ENCODE measurements around the gene C19orf73.
A peak's percentile ranks its signal among the peaks of the same experiment; 100 is the strongest.
"Not testable (repeated sequence)": the region's sequence is repeated elsewhere in the genome, so short reads cannot be mapped to it uniquely, and the experiment has no call there.

Gene C19orf73

GRCh38 chr19:49152119-49152550, 33.2 kb upstream of the C19orf73 start:
- Mint-ChIP-seq H3K36me3 (peaks cover 5% of the 10 kb centered on the region), H3K4me3 (no peak overlapping the region), H3K27ac (no peak overlapping the region), H3K27me3 (peaks cover 43% of the 10 kb centered on the region), H3K9me3 (peaks cover 11% of the 10 kb centered on the region), H3K4me1 (peaks cover 12% of the 10 kb centered on the region)
- ATAC-seq (ENCODE audit: low read depth) (peak; percentile 9), DNase-seq (ENCODE audit: low spot score in 2 of 2) (no peak)

- peaks cover 12% of the 10 kb centered on the region for H3K4me1 Mint-ChIP-seq
- H3K27me3 Mint-ChIP-seq, result peaks cover 46% of the 10 kb centered on the region
- peaks cover 5% of the 10 kb centered on the region for H3K36me3 Mint-ChIP-seq
- DNase-seq (ENCODE audit: low spot score in 2 of 2) (peak; percentile 46 to 65), ATAC-seq (ENCODE audit: low read depth) (peak; percentile 59)
- H3K9me3 Mint-ChIP-seq, result peaks cover 11% of the 10 kb centered on the region
- no peak overlapping the region for H3K27ac Mint-ChIP-seq
- peak overlapping the region; percentile 65 for H3K4me3 Mint-ChIP-seq
Measured at GRCh38 chr19:49151267-49152118, 32.5 kb upstream of the C19orf73 start.

- H3K36me3 Mint-ChIP-seq, result peaks cover 5% of the 10 kb centered on the region
- ATAC-seq (ENCODE audit: low read depth) (no peak), DNase-seq (ENCODE audit: low spot score in 2 of 2) (no peak)
- peaks cover 12% of the 10 kb centered on the region for H3K4me1 Mint-ChIP-seq
- no peak overlapping the region for H3K27ac Mint-ChIP-seq
- H3K27me3 Mint-ChIP-seq, result peaks cover 45% of the 10 kb centered on the region
- H3K9me3 Mint-ChIP-seq, result peaks cover 11% of the 10 kb centered on the region
- peak overlapping the region; percentile 82 for H3K4me3 Mint-ChIP-seq
Measured at GRCh38 chr19:49150944-49151243, 32.0 kb upstream of the C19orf73 start.

GRCh38 chr19:49150106-49150943, 31.4 kb upstream of the C19orf73 start:
- Mint-ChIP-seq H3K4me3 (peak overlapping the region; percentile 82), H3K9me3 (peaks cover 11% of the 10 kb centered on the region), H3K27me3 (peaks cover 49% of the 10 kb centered on the region), H3K4me1 (peaks cover 14% of the 10 kb centered on the region), H3K27ac (no peak overlapping the region), H3K36me3 (peaks cover 5% of the 10 kb centered on the region)
- ATAC-seq (ENCODE audit: low read depth) (peak; percentile 26), DNase-seq (ENCODE audit: low spot score in 2 of 2) (no peak)

DNA sequence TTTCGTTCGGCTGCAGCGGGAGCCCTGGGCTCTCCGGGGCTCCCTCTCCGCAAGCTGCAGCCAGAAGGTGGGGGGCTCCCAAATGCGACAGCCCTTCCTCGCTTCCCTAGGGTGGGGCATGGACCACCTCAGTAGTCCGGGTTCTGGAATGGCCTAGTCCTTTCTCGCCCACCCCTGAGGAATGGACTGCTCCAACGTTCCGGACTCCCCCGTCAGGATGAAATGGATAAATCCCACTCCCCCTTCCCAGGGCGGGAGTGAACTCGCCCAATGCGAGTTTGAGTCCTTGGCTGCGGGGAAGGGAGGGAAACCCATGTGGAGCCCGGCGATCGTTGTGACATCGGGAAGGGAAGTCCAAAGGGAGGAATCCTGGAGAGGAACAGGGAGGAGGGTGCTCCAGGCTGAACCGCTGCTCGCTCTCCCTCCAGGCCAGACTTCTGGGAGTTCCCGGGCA, 30.7 kb upstream of the C19orf73 start:
- ATAC-seq (ENCODE audit: low read depth) (no peak), DNase-seq (ENCODE audit: low spot score in 2 of 2) (no peak)
- H3K36me3 Mint-ChIP-seq, result peaks cover 4% of the 10 kb centered on the region
- H3K27ac Mint-ChIP-seq, result no peak overlapping the region
- H3K4me1 Mint-ChIP-seq, result peaks cover 14% of the 10 kb centered on the region
- peaks cover 49% of the 10 kb centered on the region for H3K27me3 Mint-ChIP-seq
- H3K9me3 Mint-ChIP-seq, result peaks cover 9% of the 10 kb centered on the region
- H3K4me3 Mint-ChIP-seq, result peak overlapping the region; percentile 82

DNA sequence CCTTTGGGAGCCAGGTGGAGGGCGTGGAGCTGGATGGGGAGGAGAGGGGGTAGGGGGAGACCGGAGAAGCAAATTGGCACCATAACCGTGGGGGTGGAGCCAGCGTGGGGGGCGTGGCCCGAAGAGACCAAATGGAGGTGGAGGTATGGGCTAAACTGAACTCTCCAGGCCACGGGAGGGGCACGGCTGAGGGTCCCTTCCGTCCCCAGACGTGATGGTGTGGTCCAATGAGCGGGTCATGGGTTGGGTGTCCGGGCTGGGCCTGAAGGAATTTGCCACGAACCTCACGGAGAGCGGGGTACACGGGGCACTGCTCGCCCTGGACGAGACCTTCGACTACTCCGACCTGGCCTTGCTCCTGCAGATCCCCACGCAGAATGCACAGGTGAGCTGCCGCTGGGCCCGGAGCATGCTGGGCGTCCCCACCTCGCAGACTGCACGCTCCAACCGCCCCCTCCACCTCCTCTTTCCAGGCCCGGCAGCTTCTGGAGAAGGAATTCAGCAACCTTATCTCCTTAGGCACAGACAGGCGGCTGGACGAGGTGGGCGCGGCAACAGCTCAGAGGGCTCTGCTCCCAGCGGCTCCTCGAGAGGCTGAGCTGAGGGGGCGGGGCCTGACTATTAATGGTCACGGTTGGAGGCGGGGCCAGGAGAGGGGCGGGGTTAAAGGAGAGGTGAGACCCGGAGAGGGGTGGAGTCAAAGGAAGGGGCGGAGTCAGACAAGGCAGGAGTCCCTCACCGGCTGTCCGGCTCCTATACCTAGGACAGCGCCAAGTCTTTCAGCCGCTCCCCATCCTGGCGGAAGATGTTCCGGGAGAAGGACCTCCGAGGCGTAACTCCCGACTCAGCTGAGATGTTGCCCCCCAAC, 30.1 kb upstream of the C19orf73 start:
- H3K27ac Mint-ChIP-seq, result peak overlapping the region; percentile 7
- peaks cover 14% of the 10 kb centered on the region for H3K4me1 Mint-ChIP-seq
- H3K36me3 Mint-ChIP-seq, result peaks cover 3% of the 10 kb centered on the region
- H3K9me3 Mint-ChIP-seq, result peaks cover 4% of the 10 kb centered on the region
- peak; percentile 47 for ATAC-seq (ENCODE audit: low read depth)
- peak; percentile 67 to 73 for DNase-seq (ENCODE audit: low spot score in 2 of 2)
- H3K4me3 Mint-ChIP-seq, result peak overlapping the region; percentile 71
- peaks cover 42% of the 10 kb centered on the region for H3K27me3 Mint-ChIP-seq

- DNase-seq (ENCODE audit: low spot score in 2 of 2) (no peak), ATAC-seq (ENCODE audit: low read depth) (no peak)
- H3K4me3 Mint-ChIP-seq, result peak overlapping the region; percentile 62
- H3K4me1 Mint-ChIP-seq, result peaks cover 11% of the 10 kb centered on the region
- no peaks in the 10 kb centered on the region for H3K9me3 Mint-ChIP-seq
- H3K27me3 Mint-ChIP-seq, result peaks cover 35% of the 10 kb centered on the region
- H3K27ac Mint-ChIP-seq, result peak overlapping the region; percentile 7
- H3K36me3 Mint-ChIP-seq, result no peaks in the 10 kb centered on the region
Measured at GRCh38 chr19:49148044-49148682, 29.2 kb upstream of the C19orf73 start.

DNA sequence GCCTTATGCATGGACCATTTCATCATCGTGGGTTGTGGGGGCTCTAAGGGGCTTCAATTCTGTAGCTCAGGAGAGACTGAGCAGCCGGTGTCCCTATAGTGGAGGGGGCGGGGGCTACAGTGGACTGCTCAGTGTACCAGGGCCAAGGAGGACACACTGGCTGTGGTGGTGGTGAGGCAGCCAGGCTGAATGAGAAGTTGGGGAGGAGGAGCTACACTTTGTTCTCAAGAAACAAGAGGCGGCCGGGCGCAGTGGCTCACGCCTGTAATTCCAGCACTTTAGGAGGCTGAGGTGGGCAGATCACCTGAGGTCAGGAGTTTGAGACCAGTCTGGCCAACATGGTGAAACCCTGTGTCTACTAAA, 27.4 kb upstream of the C19orf73 start:
- H3K36me3 Mint-ChIP-seq; H3K9me3 Mint-ChIP-seq; DNase-seq (ENCODE audit: low spot score in 2 of 2); ATAC-seq (ENCODE audit: low read depth); H3K4me3 Mint-ChIP-seq; H3K27ac Mint-ChIP-seq: not testable (repeated sequence)
- H3K27me3 Mint-ChIP-seq, result peaks cover 38% of the 10 kb centered on the region
- peaks cover 18% of the 10 kb centered on the region for H3K4me1 Mint-ChIP-seq

GRCh38 chr19:49145573-49146407, 26.8 kb upstream of the C19orf73 start:
- DNase-seq (ENCODE audit: low spot score in 2 of 2), result peak; percentile 68 to 80
- Mint-ChIP-seq H3K4me3 (no peak overlapping the region), H3K36me3 (peaks cover 4% of the 10 kb centered on the region), H3K27ac (no peak overlapping the region), H3K4me1 (peaks cover 20% of the 10 kb centered on the region), H3K9me3 (no peaks in the 10 kb centered on the region), H3K27me3 (peaks cover 41% of the 10 kb centered on the region)
- peak; percentile 46 for ATAC-seq (ENCODE audit: low read depth)

DNA sequence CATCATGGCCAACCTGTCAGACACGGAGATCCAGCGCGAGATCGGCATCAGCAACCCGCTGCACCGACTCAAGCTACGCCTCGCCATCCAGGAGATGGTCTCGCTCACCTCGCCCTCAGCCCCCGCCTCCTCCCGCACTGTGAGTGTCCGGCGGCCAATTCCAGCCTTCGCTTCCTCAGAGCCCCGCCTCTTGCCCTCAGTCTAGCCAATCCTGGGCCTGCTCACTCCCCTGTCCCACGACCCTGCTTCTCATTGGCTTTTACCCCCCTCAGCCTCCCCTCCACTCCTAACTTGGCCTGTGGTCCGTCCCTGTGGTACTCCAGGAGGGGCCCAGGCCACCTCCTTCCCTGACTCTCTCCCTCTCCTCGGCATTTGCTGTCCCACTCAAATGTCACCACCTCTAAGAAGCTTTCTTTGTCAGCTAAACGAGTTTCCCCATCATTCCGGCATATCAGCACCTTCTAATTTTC, 24.0 kb upstream of the C19orf73 start:
- Mint-ChIP-seq H3K9me3 (no peaks in the 10 kb centered on the region), H3K27me3 (peaks cover 34% of the 10 kb centered on the region), H3K4me3 (peak overlapping the region; percentile 72), H3K27ac (no peak overlapping the region), H3K4me1 (peaks cover 16% of the 10 kb centered on the region), H3K36me3 (peaks cover 4% of the 10 kb centered on the region)
- DNase-seq (ENCODE audit: low spot score in 2 of 2) (no peak), ATAC-seq (ENCODE audit: low read depth) (peak; percentile 74)

DNA sequence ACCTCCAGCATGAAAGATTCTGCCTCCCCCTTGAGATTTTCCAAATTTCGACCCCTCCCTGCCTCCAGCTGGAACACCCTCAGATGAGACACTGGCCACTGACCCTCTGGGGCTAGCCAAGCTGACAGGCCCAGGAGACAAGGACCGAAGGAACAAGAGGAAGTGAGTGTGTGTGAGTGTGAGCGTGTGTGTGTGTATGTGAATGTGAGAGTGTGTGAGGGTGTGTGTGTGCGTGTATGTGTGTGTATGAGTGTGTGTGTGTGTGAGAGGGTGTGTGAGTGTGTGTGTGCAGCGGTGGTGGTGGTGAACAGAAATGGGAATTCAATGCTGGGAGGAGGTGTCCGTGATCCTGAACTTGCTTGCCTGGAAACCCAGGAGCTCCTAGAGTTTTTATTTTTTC, 22.4 kb upstream of the C19orf73 start:
- no peaks in the 10 kb centered on the region for H3K9me3 Mint-ChIP-seq
- H3K4me3 Mint-ChIP-seq, result no peak overlapping the region
- no peak overlapping the region for H3K27ac Mint-ChIP-seq
- ATAC-seq (ENCODE audit: low read depth) (no peak), DNase-seq (ENCODE audit: low spot score in 2 of 2) (no peak)
- peaks cover 16% of the 10 kb centered on the region for H3K4me1 Mint-ChIP-seq
- peaks cover 33% of the 10 kb centered on the region for H3K27me3 Mint-ChIP-seq
- H3K36me3 Mint-ChIP-seq, result peaks cover 6% of the 10 kb centered on the region

GRCh38 chr19:49140951-49141350, 22.0 kb upstream of the C19orf73 start:
- ATAC-seq (ENCODE audit: low read depth) (no peak), DNase-seq (ENCODE audit: low spot score in 2 of 2) (no peak)
- Mint-ChIP-seq H3K27ac (no peak overlapping the region), H3K4me1 (peaks cover 16% of the 10 kb centered on the region), H3K4me3 (no peak overlapping the region), H3K27me3 (peaks cover 34% of the 10 kb centered on the region), H3K36me3 (peaks cover 6% of the 10 kb centered on the region), H3K9me3 (no peaks in the 10 kb centered on the region)

Measured in memory B cell (primary cell).